HG03575 (cell line): ENCODE measurements around the gene ADPRS.

Source experiments
- ATAC-seq: cut with Tn5 transposase; IDR thresholded peaks from one replicate; pipeline ENCODE4 v1.9.1; 2021; ENCODE audit not compliant: unreplicated experiment, insufficient number of reproducible peaks, low FRiP score; ENCODE audit errors: extremely low read depth

ADPRS gene

GRCh38 chr1:36086529-36087232 lies 2.0 kb upstream of the ADPRS start:
- no peak for ATAC-seq

- ATAC-seq: no peak
These were observed 1.2 kb upstream of the ADPRS start for GRCh38 chr1:36087233-36088123.

- ATAC-seq: no peak
These were observed 471 bp upstream of the ADPRS start for GRCh38 chr1:36088265-36088576.

DNA sequence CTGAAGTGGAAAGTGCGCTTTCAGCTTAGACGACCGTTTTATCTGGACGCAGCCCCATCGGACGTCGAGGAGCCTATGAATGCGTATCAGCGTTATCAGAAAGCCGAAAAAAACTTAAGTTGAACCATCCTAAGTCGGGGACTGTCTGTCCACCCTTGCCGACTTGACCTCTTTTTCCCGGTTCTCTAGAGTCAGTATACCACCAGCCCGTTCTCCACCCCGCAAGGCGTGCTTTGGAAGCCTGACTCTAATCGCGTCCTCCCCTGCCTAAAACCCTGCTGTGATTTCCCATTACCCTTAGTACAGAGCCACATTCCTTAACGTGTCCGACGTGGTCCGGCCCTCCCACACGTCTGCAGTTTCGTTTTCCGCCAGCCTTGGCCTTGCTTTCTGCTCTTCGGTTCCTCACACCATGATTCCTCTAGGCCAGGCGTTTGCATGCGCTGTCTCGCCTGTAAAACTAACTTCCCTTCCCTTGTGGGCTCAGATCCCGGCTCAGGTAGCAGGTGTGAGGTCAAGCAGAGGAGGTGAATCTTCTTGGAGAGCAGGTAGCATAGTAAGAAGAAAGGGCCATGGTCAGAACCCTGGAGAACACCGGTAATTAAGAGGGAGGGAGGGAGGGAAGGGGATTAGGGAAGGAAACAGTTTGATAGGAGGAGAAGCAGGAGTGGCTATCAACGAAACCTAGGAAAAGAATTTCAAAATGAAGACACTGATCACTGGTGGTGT lies 865 bp downstream of the ADPRS start:
- ATAC-seq: no peak

GRCh38 chr1:36091141-36091540 lies 2.4 kb downstream of the ADPRS start:
- ATAC-seq: no peak

DNA sequence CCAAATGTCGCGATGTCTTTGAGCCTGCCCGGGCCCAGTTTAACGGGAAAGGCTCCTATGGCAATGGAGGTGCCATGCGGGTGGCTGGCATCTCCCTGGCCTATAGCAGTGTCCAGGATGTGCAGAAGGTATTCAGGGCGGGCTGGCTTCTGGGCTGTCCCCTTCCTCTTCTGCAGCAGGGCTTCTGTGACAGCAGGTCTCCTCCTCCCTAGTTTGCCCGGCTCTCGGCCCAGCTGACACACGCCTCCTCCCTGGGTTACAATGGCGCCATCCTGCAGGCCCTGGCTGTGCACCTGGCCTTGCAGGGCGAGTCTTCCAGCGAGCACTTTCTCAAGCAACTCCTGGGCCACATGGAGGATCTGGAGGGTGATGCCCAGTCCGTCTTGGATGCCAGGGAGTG lies 3.0 kb downstream of the ADPRS start:
- ATAC-seq: no peak

GRCh38 chr1:36092166-36092797 lies 3.6 kb downstream of the ADPRS start:
- ATAC-seq: no peak

DNA sequence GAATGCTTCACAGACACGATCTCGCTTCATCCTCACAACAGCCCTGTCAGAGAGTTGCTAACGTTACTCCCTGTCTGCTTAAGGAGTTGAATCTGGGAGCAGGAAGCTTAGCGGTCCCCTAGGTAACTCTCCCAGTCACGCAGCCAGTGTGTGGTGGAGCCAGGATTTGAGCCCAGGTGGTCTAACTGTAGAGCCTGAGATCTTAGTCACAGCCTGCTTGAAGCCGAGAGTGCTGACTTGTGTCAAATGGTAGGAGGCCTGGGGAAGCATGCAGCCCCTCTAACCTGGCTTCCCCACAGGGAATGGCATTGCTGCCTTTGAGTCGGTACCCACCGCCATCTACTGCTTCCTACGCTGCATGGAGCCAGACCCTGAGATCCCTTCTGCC lies 4.1 kb downstream of the ADPRS start:
- ATAC-seq: no peak

- no peak for ATAC-seq
These were observed 4.5 kb downstream of the ADPRS start for GRCh38 chr1:36093226-36093625.

GRCh38 chr1:36093929-36094328 lies 5.2 kb downstream of the ADPRS start:
- ATAC-seq: no peak

DNA sequence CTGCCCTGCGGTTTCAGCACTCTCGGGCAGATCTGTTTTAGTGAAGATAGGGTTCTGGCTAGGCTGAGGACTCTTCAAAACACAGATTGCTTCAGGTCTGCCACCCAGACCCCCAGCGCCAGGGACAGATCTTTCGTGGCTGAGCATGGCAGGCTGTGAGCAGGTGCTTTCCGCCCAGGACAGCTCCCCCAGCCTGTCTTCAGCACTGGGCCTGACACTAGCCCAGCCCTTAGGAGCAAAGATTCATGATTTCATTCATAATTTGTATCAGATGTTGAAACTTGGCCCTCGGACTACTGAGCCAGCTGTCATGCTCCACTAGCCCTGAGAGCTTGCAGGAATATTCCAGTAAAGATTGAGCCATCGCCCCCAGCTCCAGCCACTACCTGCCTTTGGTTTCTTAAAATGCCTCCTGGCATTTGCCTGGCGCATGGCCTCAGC lies 5.9 kb downstream of the ADPRS start:
- no peak for ATAC-seq

- no peak for ATAC-seq
These were observed 7.2 kb downstream of the ADPRS start for GRCh38 chr1:36095760-36096405.

GRCh38 chr1:36096500-36097432 lies 8.1 kb downstream of the ADPRS start:
- no peak for ATAC-seq

GRCh38 chr1:36097693-36098585 lies 9.2 kb downstream of the ADPRS start:
- ATAC-seq: no peak

DNA sequence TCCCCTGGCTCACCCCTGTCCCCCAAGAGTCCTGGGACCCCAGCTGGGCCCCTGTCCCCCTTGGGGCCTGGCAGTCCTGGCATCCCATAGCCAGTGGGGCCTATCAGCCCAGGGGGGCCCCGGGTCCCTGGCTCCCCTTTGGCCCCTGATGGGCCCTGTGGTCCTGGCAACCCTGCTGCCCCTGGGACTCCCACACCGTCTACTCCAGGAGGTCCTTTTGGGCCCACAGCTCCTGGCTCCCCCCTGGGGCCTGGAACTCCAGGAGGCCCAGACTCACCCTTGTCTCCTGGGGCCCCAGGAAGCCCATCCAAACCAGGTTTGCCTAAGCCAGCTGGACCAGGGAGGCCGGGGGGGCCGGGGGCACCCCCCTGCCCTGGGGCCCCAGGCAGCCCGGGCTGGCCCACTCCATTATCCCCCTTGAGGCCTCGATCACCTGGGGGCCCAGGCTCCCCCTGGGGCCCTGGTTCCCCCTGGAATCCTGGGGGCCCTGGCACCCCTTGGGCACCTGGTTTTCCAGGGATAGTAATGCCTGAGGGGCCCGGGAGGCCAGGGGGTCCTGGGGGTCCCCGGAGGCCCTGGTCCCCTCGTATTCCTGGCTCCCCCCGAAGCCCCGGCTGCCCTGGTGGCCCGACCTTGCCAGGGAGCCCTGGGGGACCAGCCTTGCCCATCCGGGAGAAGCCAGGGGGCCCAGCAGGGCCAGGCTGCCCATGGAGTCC lies 10.1 kb downstream of the ADPRS start:
- ATAC-seq: no peak

- no peak for ATAC-seq
These were observed 11.1 kb downstream of the ADPRS start for GRCh38 chr1:36099681-36100341.
